Mammary epithelial cell (primary cell): ENCODE data around the gene LYZL4.

Experiments
- CTCF ChIP-seq, 2 donors: IDR thresholded peaks in 1 of 2; conservative IDR thresholded peaks in 1 of 2; 2 replicates each; pipeline ENCODE4 v1.5.1; 2011 to 2012; ENCODE audit warnings: inconsistent platforms in 2 of 2, low read length in 2 of 2, mild to moderate bottlenecking in 2 of 2, control low read depth in 1 of 2, low read depth in 1 of 2; ENCODE audit not compliant: insufficient read depth in 1 of 2; ENCODE audit errors: extremely low read depth in 1 of 2
- EZH2 ChIP-seq: IDR thresholded peaks from 2 replicates; pipeline ENCODE4 v1.6.1; 2012; ENCODE audit warnings: low read length, inconsistent platforms, borderline replicate concordance

- no peak for TF ChIP-seq CTCF (conservative IDR thresholded peaks at IDR 0.05 in 1 of 2, IDR thresholded peaks at IDR 0.05 in 1 of 2; ENCODE audit: extremely low read depth in 1 of 2, insufficient read depth in 1 of 2, low read depth in 1 of 2, low read length in 2 of 2)
- no peak for TF ChIP-seq EZH2
These were observed 4.6 kb downstream of the LYZL4 start for GRCh38 chr3:42405857-42406256.
